Lower leg skin (tissue), 4 donors: ENCODE measurements around the gene ARHGAP19. TPM values are rescaled to one million over a fixed set of nuclear protein-coding genes. Genes with fewer than 3 reads are reported as not detected.

ENCODE experiments used
- DNase-seq, 2 donors: peaks; one replicate each; pipeline ENCODE4 v3.0.0-alpha.2; 2019; ENCODE audit warnings: low spot score in 2 of 2
- H3K4me3 ChIP-seq: fragments of 200-600 bp; sonication (generic); 2 replicates; pipeline ENCODE4 v1.5.1; 2017; ENCODE audit warnings: mild to moderate bottlenecking, low read depth; ENCODE audit not compliant: poor library complexity, severe bottlenecking
- CTCF ChIP-seq, 3 donors: fragments of 450-650 bp; IDR thresholded peaks; one replicate each; pipeline ENCODE4 v1.5.1; 2016; ENCODE audit warnings: antibody characterized with exemption in 3 of 3, mild to moderate bottlenecking in 3 of 3, moderate library complexity in 2 of 3
- POLR2A ChIP-seq, 2 donors: fragments of 450-650 bp; IDR thresholded peaks; one replicate each; pipeline ENCODE4 v1.6.1; 2016 to 2017; ENCODE audit warnings: antibody characterized with exemption in 2 of 2, mild to moderate bottlenecking in 1 of 2, moderate library complexity in 1 of 2
- WGBS, 2 donors: methylation state at CpG; one replicate each; pipeline ENCODE4 v1.1.5; 2018; 5-methylcytosine and 5-hydroxymethylcytosine counted together
- intact Hi-C: fragments of 100-400 bp; cut with DNase I; formaldehyde crosslinking; loops from one replicate; pipeline ENCODE4 v1.15.0; 2023; ENCODE audit warnings: low total_unique reads
- total RNA-seq, 4 donors: library from RNA; depleted of rRNA; stranded (reverse); fragments of >200 nt; gene quantifications; one replicate each; pipeline ENCODE4 v1.1.0, GENCODE V29; 2016

Gene ARHGAP19
- total RNA-seq, 4 donors from 2014 or later: 7.7 to 8.5 (median 8.2) TPM

- intact Hi-C loops: no loop called here
- DNase-seq: no peak
- WGBS, 2 donors: 95 to 97% methylated on average over 3 of the region's 3 CpGs
- H3K4me3 ChIP-seq: no peak overlapping the region
- TF ChIP-seq CTCF (IDR thresholded peaks at IDR 0.05): no peak
- no peak for TF ChIP-seq POLR2A (IDR thresholded peaks at IDR 0.05)
Observed at GRCh38 chr10:97183314-97183713, 109.1 kb downstream of the ARHGAP19 start.

- DNase-seq: no peak
- no peak overlapping the region for H3K4me3 ChIP-seq
- 77 to 78% methylated on average over 10 of the region's 10 CpGs for WGBS, 2 donors
- intact Hi-C loops: no loop called here
- TF ChIP-seq POLR2A (IDR thresholded peaks at IDR 0.05): no peak
- TF ChIP-seq CTCF (IDR thresholded peaks at IDR 0.05): no peak
Observed at GRCh38 chr10:97182288-97182990, 110.0 kb downstream of the ARHGAP19 start.

- DNase-seq: no peak
- WGBS, 2 donors: 87 to 92% methylated on average over 9 to 10 of the region's 10 CpGs
- no peak for TF ChIP-seq POLR2A (IDR thresholded peaks at IDR 0.05)
- intact Hi-C loops: no loop called here
- H3K4me3 ChIP-seq: no peak overlapping the region
Observed at GRCh38 chr10:97180986-97181385, 111.5 kb downstream of the ARHGAP19 start.

- 66 to 69% methylated on average over 8 of the region's 8 CpGs for WGBS, 2 donors
- no peak for DNase-seq
Observed at GRCh38 chr10:97180363-97180755, 112.1 kb downstream of the ARHGAP19 start.

GRCh38 chr10:97179731-97180362, 112.6 kb downstream of the ARHGAP19 start:
- 13 to 15% methylated on average over 23 to 25 of the region's 26 CpGs for WGBS, 2 donors
- intact Hi-C loops: no loop called here
- DNase-seq: no peak
- TF ChIP-seq CTCF (IDR thresholded peaks at IDR 0.05) (no peak), POLR2A (IDR thresholded peaks at IDR 0.05) (no peak)
- no peak overlapping the region for H3K4me3 ChIP-seq

More at GRCh38 chr10:97180363-97180755, 112.1 kb downstream of the ARHGAP19 start:
- intact Hi-C loops: no loop called here
- TF ChIP-seq POLR2A (IDR thresholded peaks at IDR 0.05) (no peak), CTCF (IDR thresholded peaks at IDR 0.05) (no peak)
- H3K4me3 ChIP-seq: no peak overlapping the region

GRCh38 chr10:97179311-97179710, 113.1 kb downstream of the ARHGAP19 start:
- no peak for DNase-seq
- TF ChIP-seq POLR2A (IDR thresholded peaks at IDR 0.05): no peak
- TF ChIP-seq CTCF (IDR thresholded peaks at IDR 0.05): no peak
- intact Hi-C loops: no loop called here
- 26 to 28% methylated on average over 6 of the region's 6 CpGs for WGBS, 2 donors
- H3K4me3 ChIP-seq: no peak overlapping the region
